Measurements from ENCODE around the gene C18orf54. TPM values are rescaled to one million over a fixed set of nuclear protein-coding genes. Genes with fewer than 3 reads are reported as not detected.

Gene C18orf54
- polyA plus RNA-seq, 4 donors: 0.27 to 3.1 (median 0.79) TPM; not detected in 1

- FAIRE-seq (no peak), DNase-seq (no peak)
- Histone ChIP-seq H3K4me3 (ENCODE audit: low read depth in 1 of 3, low read length in 3 of 3) (no peak overlapping the region), H3K27me3 (ENCODE audit: control insufficient read depth in 3 of 3, insufficient read depth in 3 of 3, low read length in 3 of 3) (no peaks in the 10 kb centered on the region), H3K4me1 (ENCODE audit: control insufficient read depth in 3 of 3, insufficient read depth in 2 of 3, low read depth in 1 of 3, low read length in 2 of 3) (no peaks in the 10 kb centered on the region), H3K36me3 (ENCODE audit: control insufficient read depth in 3 of 3, insufficient read depth in 2 of 3, low read depth in 1 of 3, low read length in 3 of 3) (no peaks in the 10 kb centered on the region), H3K27ac (ENCODE audit: low read depth in 1 of 3, low read length in 2 of 3) (no peak overlapping the region), H3K9me3 (ENCODE audit: control insufficient read depth in 2 of 2, insufficient read depth in 1 of 2, low read depth in 1 of 2, low read length in 1 of 2) (peaks cover 0 to 3% of the 10 kb centered on the region in 2 donors)
- 34 to 41% (median 35%) methylated on average over 2 of the region's 2 CpGs for WGBS, 3 donors
Observed at GRCh38 chr18:54389143-54389505, 31.4 kb downstream of the C18orf54 start.

- no peaks in the 10 kb centered on the region for H3K4me1 ChIP-seq (ENCODE audit: control insufficient read depth in 3 of 3, insufficient read depth in 2 of 3, low read depth in 1 of 3, low read length in 2 of 3)
- H3K36me3 ChIP-seq (ENCODE audit: control insufficient read depth in 3 of 3, insufficient read depth in 2 of 3, low read depth in 1 of 3, low read length in 3 of 3): no peaks in the 10 kb centered on the region
- H3K27ac ChIP-seq (ENCODE audit: low read depth in 1 of 3, low read length in 2 of 3): no peak overlapping the region
- H3K27me3 ChIP-seq (ENCODE audit: control insufficient read depth in 3 of 3, insufficient read depth in 3 of 3, low read length in 3 of 3): no peaks in the 10 kb centered on the region
- WGBS, 3 donors: 61 to 74% (median 71%) methylated on average over 3 of the region's 3 CpGs
- FAIRE-seq (no peak), DNase-seq (no peak)
- H3K4me3 ChIP-seq (ENCODE audit: low read depth in 1 of 3, low read length in 3 of 3): no peak overlapping the region
- H3K9me3 ChIP-seq (ENCODE audit: control insufficient read depth in 2 of 2, insufficient read depth in 1 of 2, low read depth in 1 of 2, low read length in 1 of 2): peaks cover 0 to 3% of the 10 kb centered on the region in 2 donors
Observed at GRCh38 chr18:54390838-54391237, 33.1 kb downstream of the C18orf54 start.

GRCh38 chr18:54392543-54393023 is 34.9 kb downstream of the C18orf54 start:
- no peak for FAIRE-seq
- H3K27ac ChIP-seq (ENCODE audit: low read depth in 1 of 3, low read length in 2 of 3): no peak overlapping the region
- 32 to 34% (median 32%) methylated on average over 3 of the region's 3 CpGs for WGBS, 3 donors
- DNase-seq: peak; percentile 59 to 72
- no peak overlapping the region for H3K4me3 ChIP-seq (ENCODE audit: low read depth in 1 of 3, low read length in 3 of 3)
- no peaks in the 10 kb centered on the region for H3K36me3 ChIP-seq (ENCODE audit: control insufficient read depth in 3 of 3, insufficient read depth in 2 of 3, low read depth in 1 of 3, low read length in 3 of 3)
- H3K27me3 ChIP-seq (ENCODE audit: control insufficient read depth in 3 of 3, insufficient read depth in 3 of 3, low read length in 3 of 3): no peaks in the 10 kb centered on the region
- H3K4me1 ChIP-seq (ENCODE audit: control insufficient read depth in 3 of 3, insufficient read depth in 2 of 3, low read depth in 1 of 3, low read length in 2 of 3): no peaks in the 10 kb centered on the region
- H3K9me3 ChIP-seq (ENCODE audit: control insufficient read depth in 2 of 2, insufficient read depth in 1 of 2, low read depth in 1 of 2, low read length in 1 of 2): peaks cover 0 to 3% of the 10 kb centered on the region in 2 donors

- Histone ChIP-seq H3K4me1 (ENCODE audit: control insufficient read depth in 3 of 3, insufficient read depth in 2 of 3, low read depth in 1 of 3, low read length in 2 of 3) (no peaks in the 10 kb centered on the region), H3K9me3 (ENCODE audit: control insufficient read depth in 2 of 2, insufficient read depth in 1 of 2, low read depth in 1 of 2, low read length in 1 of 2) (no peaks in the 10 kb centered on the region), H3K4me3 (ENCODE audit: low read depth in 1 of 3, low read length in 3 of 3) (no peak overlapping the region), H3K27me3 (ENCODE audit: control insufficient read depth in 3 of 3, insufficient read depth in 3 of 3, low read length in 3 of 3) (no peaks in the 10 kb centered on the region), H3K27ac (ENCODE audit: low read depth in 1 of 3, low read length in 2 of 3) (no peak overlapping the region), H3K36me3 (ENCODE audit: control insufficient read depth in 3 of 3, insufficient read depth in 2 of 3, low read depth in 1 of 3, low read length in 3 of 3) (no peaks in the 10 kb centered on the region)
- DNase-seq: no peak
- no peak for FAIRE-seq
- 9 to 53% (median 19%) methylated on average over 1 of the region's 1 CpG for WGBS, 3 donors
Observed at GRCh38 chr18:54393648-54394294, 36.1 kb downstream of the C18orf54 start.

GRCh38 chr18:54396760-54397159 is 39.1 kb downstream of the C18orf54 start:
- Histone ChIP-seq H3K27ac (ENCODE audit: low read depth in 1 of 3, low read length in 2 of 3) (no peak overlapping the region), H3K36me3 (ENCODE audit: control insufficient read depth in 3 of 3, insufficient read depth in 2 of 3, low read depth in 1 of 3, low read length in 3 of 3) (no peaks in the 10 kb centered on the region)
- no peak for FAIRE-seq

GRCh38 chr18:54405290-54405689 is 47.6 kb downstream of the C18orf54 start:
- Histone ChIP-seq H3K4me3 (ENCODE audit: low read depth in 1 of 3, low read length in 3 of 3) (no peak overlapping the region), H3K27ac (ENCODE audit: low read depth in 1 of 3, low read length in 2 of 3) (no peak overlapping the region), H3K36me3 (ENCODE audit: control insufficient read depth in 3 of 3, insufficient read depth in 2 of 3, low read depth in 1 of 3, low read length in 3 of 3) (no peaks in the 10 kb centered on the region), H3K9me3 (ENCODE audit: control insufficient read depth in 2 of 2, insufficient read depth in 1 of 2, low read depth in 1 of 2, low read length in 1 of 2) (no peaks in the 10 kb centered on the region), H3K4me1 (ENCODE audit: control insufficient read depth in 3 of 3, insufficient read depth in 2 of 3, low read depth in 1 of 3, low read length in 2 of 3) (peaks cover 0 to 2% (median 0%) of the 10 kb centered on the region in 3 donors), H3K27me3 (ENCODE audit: control insufficient read depth in 3 of 3, insufficient read depth in 3 of 3, low read length in 3 of 3) (no peaks in the 10 kb centered on the region)
- DNase-seq: no peak
- no peak for FAIRE-seq

More at GRCh38 chr18:54396760-54397159, 39.1 kb downstream of the C18orf54 start:
- Histone ChIP-seq H3K9me3 (ENCODE audit: control insufficient read depth in 2 of 2, insufficient read depth in 1 of 2, low read depth in 1 of 2, low read length in 1 of 2) (no peaks in the 10 kb centered on the region), H3K4me3 (ENCODE audit: low read depth in 1 of 3, low read length in 3 of 3) (no peak overlapping the region), H3K4me1 (ENCODE audit: control insufficient read depth in 3 of 3, insufficient read depth in 2 of 3, low read depth in 1 of 3, low read length in 2 of 3) (no peaks in the 10 kb centered on the region), H3K27me3 (ENCODE audit: control insufficient read depth in 3 of 3, insufficient read depth in 3 of 3, low read length in 3 of 3) (no peaks in the 10 kb centered on the region)
- DNase-seq: no peak
- WGBS, 3 donors: 61 to 77% (median 68%) methylated on average over 1 of the region's 1 CpG

- Histone ChIP-seq H3K36me3 (ENCODE audit: control insufficient read depth in 3 of 3, insufficient read depth in 2 of 3, low read depth in 1 of 3, low read length in 3 of 3) (no peaks in the 10 kb centered on the region), H3K4me1 (ENCODE audit: control insufficient read depth in 3 of 3, insufficient read depth in 2 of 3, low read depth in 1 of 3, low read length in 2 of 3) (peaks cover 0 to 5% (median 0%) of the 10 kb centered on the region in 3 donors), H3K27me3 (ENCODE audit: control insufficient read depth in 3 of 3, insufficient read depth in 3 of 3, low read length in 3 of 3) (no peaks in the 10 kb centered on the region), H3K9me3 (ENCODE audit: control insufficient read depth in 2 of 2, insufficient read depth in 1 of 2, low read depth in 1 of 2, low read length in 1 of 2) (no peaks in the 10 kb centered on the region), H3K27ac (ENCODE audit: low read depth in 1 of 3, low read length in 2 of 3) (no peak overlapping the region), H3K4me3 (ENCODE audit: low read depth in 1 of 3, low read length in 3 of 3) (no peak overlapping the region)
- WGBS, 3 donors: 46 to 59% (median 55%) methylated on average over 1 of the region's 1 CpG
- DNase-seq (peak in 1 of 2 donors; percentile 12), FAIRE-seq (no peak)
Observed at GRCh38 chr18:54411781-54412180, 54.1 kb downstream of the C18orf54 start.

GRCh38 chr18:54415086-54415485 is 57.4 kb downstream of the C18orf54 start:
- Histone ChIP-seq H3K4me1 (ENCODE audit: control insufficient read depth in 3 of 3, insufficient read depth in 2 of 3, low read depth in 1 of 3, low read length in 2 of 3) (peaks cover 0 to 3% (median 0%) of the 10 kb centered on the region in 3 donors), H3K27ac (ENCODE audit: low read depth in 1 of 3, low read length in 2 of 3) (no peak overlapping the region), H3K4me3 (ENCODE audit: low read depth in 1 of 3, low read length in 3 of 3) (no peak overlapping the region), H3K36me3 (ENCODE audit: control insufficient read depth in 3 of 3, insufficient read depth in 2 of 3, low read depth in 1 of 3, low read length in 3 of 3) (no peaks in the 10 kb centered on the region), H3K27me3 (ENCODE audit: control insufficient read depth in 3 of 3, insufficient read depth in 3 of 3, low read length in 3 of 3) (no peaks in the 10 kb centered on the region), H3K9me3 (ENCODE audit: control insufficient read depth in 2 of 2, insufficient read depth in 1 of 2, low read depth in 1 of 2, low read length in 1 of 2) (no peaks in the 10 kb centered on the region)
- no peak for DNase-seq
- 79 to 89% (median 89%) methylated on average over 2 of the region's 2 CpGs for WGBS, 3 donors
- FAIRE-seq: no peak

GRCh38 chr18:54416436-54416835 is 58.7 kb downstream of the C18orf54 start:
- no peaks in the 10 kb centered on the region for H3K36me3 ChIP-seq (ENCODE audit: control insufficient read depth in 3 of 3, insufficient read depth in 2 of 3, low read depth in 1 of 3, low read length in 3 of 3)
- FAIRE-seq (no peak), DNase-seq (no peak)
- no peak overlapping the region for H3K4me3 ChIP-seq (ENCODE audit: low read depth in 1 of 3, low read length in 3 of 3)
- H3K4me1 ChIP-seq (ENCODE audit: control insufficient read depth in 3 of 3, insufficient read depth in 2 of 3, low read depth in 1 of 3, low read length in 2 of 3): peaks cover 0 to 2% (median 0%) of the 10 kb centered on the region in 3 donors
- H3K27ac ChIP-seq (ENCODE audit: low read depth in 1 of 3, low read length in 2 of 3): no peak overlapping the region
- H3K27me3 ChIP-seq (ENCODE audit: control insufficient read depth in 3 of 3, insufficient read depth in 3 of 3, low read length in 3 of 3): no peaks in the 10 kb centered on the region
- WGBS, 3 donors: 70 to 88% (median 78%) methylated on average over 3 of the region's 3 CpGs
- no peaks in the 10 kb centered on the region for H3K9me3 ChIP-seq (ENCODE audit: control insufficient read depth in 2 of 2, insufficient read depth in 1 of 2, low read depth in 1 of 2, low read length in 1 of 2)
